ENCODE measurements around the gene AFAP1.

The AFAP1 gene

DNA sequence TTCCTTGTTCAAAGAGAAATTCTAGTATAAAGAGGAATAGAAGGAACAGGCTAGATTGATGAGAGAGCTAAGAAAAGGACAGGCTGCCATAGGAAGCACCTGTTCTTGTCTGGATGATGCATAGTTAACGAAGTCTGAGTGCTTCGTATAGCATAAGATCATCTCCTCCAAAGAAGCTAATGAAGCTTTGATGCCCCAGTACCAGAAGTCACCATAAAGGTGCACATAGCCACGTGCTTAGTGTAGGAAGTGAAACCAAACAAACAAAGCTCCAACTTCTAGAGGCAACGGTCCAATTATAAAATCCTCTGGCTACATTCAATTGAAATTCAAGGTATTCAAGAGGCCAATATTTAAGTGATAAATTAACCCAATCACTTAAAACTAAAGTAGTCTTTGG, 31.0 kb downstream of the AFAP1 start:
- no peaks in the 10 kb centered on the region for H3K27me3 ChIP-seq (ENCODE audit: insufficient read depth, low read length, poor library complexity, severe bottlenecking)
- H3K4me2 ChIP-seq (ENCODE audit: low read depth, low read length, poor library complexity, severe bottlenecking) = no peak overlapping the region
- H3K36me3 ChIP-seq (ENCODE audit: insufficient read depth, low read length) = no peaks in the 10 kb centered on the region
- H3K9ac ChIP-seq (ENCODE audit: low read depth, low read length, poor library complexity, severe bottlenecking) = no peak overlapping the region
- H3F3A ChIP-seq (ENCODE audit: low read depth) = no peaks in the 10 kb centered on the region
- peaks cover 3% of the 10 kb centered on the region; the same call in 1 of the 2 replicates for H3K9me3 ChIP-seq (ENCODE audit: insufficient read depth, low read depth, low read length)
- H4K20me1 ChIP-seq (ENCODE audit: insufficient read depth, low read length, poor library complexity, severe bottlenecking) = no peaks in the 10 kb centered on the region
- no peak overlapping the region for H2AFZ ChIP-seq (ENCODE audit: low read length)
- H3K79me2 ChIP-seq (ENCODE audit: insufficient read depth, low read length) = no peaks in the 10 kb centered on the region
- no peaks in the 10 kb centered on the region for H3K4me1 ChIP-seq (ENCODE audit: insufficient read depth, low read length, poor library complexity, severe bottlenecking)
- TF ChIP-seq, protein P1, sequence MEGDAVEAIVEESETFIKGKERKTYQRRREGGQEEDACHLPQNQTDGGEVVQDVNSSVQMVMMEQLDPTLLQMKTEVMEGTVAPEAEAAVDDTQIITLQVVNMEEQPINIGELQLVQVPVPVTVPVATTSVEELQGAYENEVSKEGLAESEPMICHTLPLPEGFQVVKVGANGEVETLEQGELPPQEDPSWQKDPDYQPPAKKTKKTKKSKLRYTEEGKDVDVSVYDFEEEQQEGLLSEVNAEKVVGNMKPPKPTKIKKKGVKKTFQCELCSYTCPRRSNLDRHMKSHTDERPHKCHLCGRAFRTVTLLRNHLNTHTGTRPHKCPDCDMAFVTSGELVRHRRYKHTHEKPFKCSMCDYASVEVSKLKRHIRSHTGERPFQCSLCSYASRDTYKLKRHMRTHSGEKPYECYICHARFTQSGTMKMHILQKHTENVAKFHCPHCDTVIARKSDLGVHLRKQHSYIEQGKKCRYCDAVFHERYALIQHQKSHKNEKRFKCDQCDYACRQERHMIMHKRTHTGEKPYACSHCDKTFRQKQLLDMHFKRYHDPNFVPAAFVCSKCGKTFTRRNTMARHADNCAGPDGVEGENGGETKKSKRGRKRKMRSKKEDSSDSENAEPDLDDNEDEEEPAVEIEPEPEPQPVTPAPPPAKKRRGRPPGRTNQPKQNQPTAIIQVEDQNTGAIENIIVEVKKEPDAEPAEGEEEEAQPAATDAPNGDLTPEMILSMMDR (conservative IDR thresholded peaks at IDR 0.05; ENCODE audit: low read length) = no peak
- no peak for TF ChIP-seq EZH2phosphoT487 (IDR thresholded peaks at IDR 0.05; ENCODE audit: borderline replicate concordance)
- no peaks in the 10 kb centered on the region for H3K9me2 ChIP-seq (replicated peaks; ENCODE audit: low read depth, low read length)
- H3K4me3 ChIP-seq (ENCODE audit: low read length, poor library complexity, severe bottlenecking) = no peak overlapping the region

DNA sequence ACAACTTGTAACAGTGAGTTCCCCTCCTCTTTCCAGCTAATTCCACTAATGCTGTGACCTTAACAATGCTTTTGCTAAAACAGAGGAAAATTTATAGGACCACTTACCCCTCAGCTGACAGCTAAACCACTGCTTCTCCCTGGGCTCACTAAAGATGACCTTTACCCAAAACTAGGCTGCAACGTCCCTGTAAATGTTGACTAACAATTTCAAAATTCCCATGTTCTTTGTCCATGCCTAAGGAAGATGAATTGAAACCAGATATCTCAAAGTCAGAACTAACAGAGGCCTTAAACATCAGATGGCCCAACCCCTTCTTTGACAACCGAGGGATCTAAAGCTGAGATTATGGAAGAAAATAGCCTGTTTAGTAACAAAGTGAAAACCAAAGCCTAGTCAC, 32.5 kb downstream of the AFAP1 start:
- no peaks in the 10 kb centered on the region for H3K79me2 ChIP-seq (ENCODE audit: insufficient read depth, low read length)
- no peaks in the 10 kb centered on the region for H3K9me2 ChIP-seq (replicated peaks; ENCODE audit: low read depth, low read length)
- H4K20me1 ChIP-seq (ENCODE audit: insufficient read depth, low read length, poor library complexity, severe bottlenecking) = no peaks in the 10 kb centered on the region
- no peak overlapping the region for H2AFZ ChIP-seq (ENCODE audit: low read length)
- H3K4me2 ChIP-seq (ENCODE audit: low read depth, low read length, poor library complexity, severe bottlenecking) = no peak overlapping the region
- H3K4me3 ChIP-seq (ENCODE audit: low read length, poor library complexity, severe bottlenecking) = no peak overlapping the region
- no peaks in the 10 kb centered on the region for H3K27me3 ChIP-seq (ENCODE audit: insufficient read depth, low read length, poor library complexity, severe bottlenecking)
- H3K36me3 ChIP-seq (ENCODE audit: insufficient read depth, low read length) = no peaks in the 10 kb centered on the region
- H3K4me1 ChIP-seq (ENCODE audit: insufficient read depth, low read length, poor library complexity, severe bottlenecking) = no peaks in the 10 kb centered on the region
- TF ChIP-seq, protein P1 (conservative IDR thresholded peaks at IDR 0.05; ENCODE audit: low read length) = no peak
- TF ChIP-seq EZH2phosphoT487 (IDR thresholded peaks at IDR 0.05; ENCODE audit: borderline replicate concordance) = no peak
- no peaks in the 10 kb centered on the region for H3F3A ChIP-seq (ENCODE audit: low read depth)
- peaks cover 3% of the 10 kb centered on the region; the same call in 1 of the 2 replicates for H3K9me3 ChIP-seq (ENCODE audit: insufficient read depth, low read depth, low read length)
- no peak overlapping the region for H3K9ac ChIP-seq (ENCODE audit: low read depth, low read length, poor library complexity, severe bottlenecking)

DNA sequence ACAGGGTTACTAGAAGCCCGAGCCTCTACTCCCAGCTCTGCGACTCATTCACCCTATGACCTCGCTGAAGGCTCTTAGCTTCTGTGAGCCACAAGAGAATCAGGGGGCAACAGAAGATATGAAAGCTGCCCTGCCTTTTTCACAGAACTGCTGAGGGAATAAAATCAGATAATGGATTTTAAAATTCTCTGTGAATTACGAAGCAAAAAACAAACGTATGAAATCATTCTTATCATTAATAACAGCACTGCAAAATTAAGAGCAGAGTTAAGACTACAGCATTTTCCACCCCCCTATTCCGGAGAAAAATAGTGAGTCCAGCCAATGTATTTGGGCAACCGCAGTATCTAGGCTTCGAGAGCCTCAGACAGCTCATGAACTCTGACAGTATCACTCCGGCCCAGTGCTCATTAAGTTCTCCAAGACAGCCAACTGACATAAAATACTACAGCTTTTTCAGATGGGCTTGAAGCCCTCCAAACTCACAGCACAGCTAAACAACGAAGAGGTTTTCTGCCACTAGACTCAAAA, 33.4 kb downstream of the AFAP1 start:
- Histone ChIP-seq H2AFZ (ENCODE audit: low read length) (no peak overlapping the region), H3K9me2 (replicated peaks; ENCODE audit: low read depth, low read length) (no peaks in the 10 kb centered on the region), H3K27me3 (ENCODE audit: insufficient read depth, low read length, poor library complexity, severe bottlenecking) (no peaks in the 10 kb centered on the region), H3K79me2 (ENCODE audit: insufficient read depth, low read length) (no peaks in the 10 kb centered on the region), H3K4me3 (ENCODE audit: low read length, poor library complexity, severe bottlenecking) (no peak overlapping the region), H3K9me3 (ENCODE audit: insufficient read depth, low read depth, low read length) (peaks cover 3% of the 10 kb centered on the region; the same call in 1 of the 2 replicates), H3K4me2 (ENCODE audit: low read depth, low read length, poor library complexity, severe bottlenecking) (no peak overlapping the region), H3K4me1 (ENCODE audit: insufficient read depth, low read length, poor library complexity, severe bottlenecking) (no peaks in the 10 kb centered on the region), H3K36me3 (ENCODE audit: insufficient read depth, low read length) (no peaks in the 10 kb centered on the region), H4K20me1 (ENCODE audit: insufficient read depth, low read length, poor library complexity, severe bottlenecking) (no peaks in the 10 kb centered on the region), H3K9ac (ENCODE audit: low read depth, low read length, poor library complexity, severe bottlenecking) (no peak overlapping the region), H3F3A (ENCODE audit: low read depth) (no peaks in the 10 kb centered on the region)
- TF ChIP-seq, protein P1 (conservative IDR thresholded peaks at IDR 0.05; ENCODE audit: low read length) = no peak
- TF ChIP-seq EZH2phosphoT487 (IDR thresholded peaks at IDR 0.05; ENCODE audit: borderline replicate concordance) = no peak

Data from Loucy (cell line).